ENCODE results near the gene ZIC3. TPM values are rescaled to one million over a fixed set of nuclear protein-coding genes. Genes with fewer than 3 reads are reported as not detected.

Gene ZIC3
- total RNA-seq, 1 experiment from 2014 or later: not detected

DNA sequence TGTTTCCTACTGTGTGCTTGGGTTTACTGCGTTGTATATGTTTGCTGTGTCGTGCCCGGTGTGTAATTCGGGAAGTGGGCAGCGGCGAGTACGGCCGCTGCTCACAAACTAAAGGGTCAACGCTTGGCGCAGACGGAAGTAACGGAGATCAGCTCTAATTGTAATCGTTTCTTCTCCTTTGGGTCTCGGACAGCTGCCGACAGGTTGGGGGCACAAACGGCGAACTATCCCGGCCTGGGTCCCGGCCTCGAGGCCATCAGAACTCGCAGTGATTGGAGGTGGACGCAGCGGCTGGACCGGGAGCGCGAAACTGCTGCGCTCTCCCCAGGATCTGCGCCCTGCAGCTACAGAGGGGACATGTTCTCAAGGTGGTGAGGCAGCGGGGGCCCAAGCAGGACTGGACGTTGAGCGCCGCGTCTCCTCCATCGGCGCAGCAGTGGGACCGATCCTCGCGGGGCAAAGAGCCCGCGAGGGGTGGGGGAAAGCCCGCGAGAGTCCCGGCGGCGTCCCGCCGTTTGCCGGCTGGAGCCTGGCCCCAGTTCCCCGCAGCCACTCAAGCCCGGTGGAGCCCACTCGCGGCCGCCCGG, 516 bp upstream of the ZIC3 start (continued):
- TF ChIP-seq, protein P1, sequence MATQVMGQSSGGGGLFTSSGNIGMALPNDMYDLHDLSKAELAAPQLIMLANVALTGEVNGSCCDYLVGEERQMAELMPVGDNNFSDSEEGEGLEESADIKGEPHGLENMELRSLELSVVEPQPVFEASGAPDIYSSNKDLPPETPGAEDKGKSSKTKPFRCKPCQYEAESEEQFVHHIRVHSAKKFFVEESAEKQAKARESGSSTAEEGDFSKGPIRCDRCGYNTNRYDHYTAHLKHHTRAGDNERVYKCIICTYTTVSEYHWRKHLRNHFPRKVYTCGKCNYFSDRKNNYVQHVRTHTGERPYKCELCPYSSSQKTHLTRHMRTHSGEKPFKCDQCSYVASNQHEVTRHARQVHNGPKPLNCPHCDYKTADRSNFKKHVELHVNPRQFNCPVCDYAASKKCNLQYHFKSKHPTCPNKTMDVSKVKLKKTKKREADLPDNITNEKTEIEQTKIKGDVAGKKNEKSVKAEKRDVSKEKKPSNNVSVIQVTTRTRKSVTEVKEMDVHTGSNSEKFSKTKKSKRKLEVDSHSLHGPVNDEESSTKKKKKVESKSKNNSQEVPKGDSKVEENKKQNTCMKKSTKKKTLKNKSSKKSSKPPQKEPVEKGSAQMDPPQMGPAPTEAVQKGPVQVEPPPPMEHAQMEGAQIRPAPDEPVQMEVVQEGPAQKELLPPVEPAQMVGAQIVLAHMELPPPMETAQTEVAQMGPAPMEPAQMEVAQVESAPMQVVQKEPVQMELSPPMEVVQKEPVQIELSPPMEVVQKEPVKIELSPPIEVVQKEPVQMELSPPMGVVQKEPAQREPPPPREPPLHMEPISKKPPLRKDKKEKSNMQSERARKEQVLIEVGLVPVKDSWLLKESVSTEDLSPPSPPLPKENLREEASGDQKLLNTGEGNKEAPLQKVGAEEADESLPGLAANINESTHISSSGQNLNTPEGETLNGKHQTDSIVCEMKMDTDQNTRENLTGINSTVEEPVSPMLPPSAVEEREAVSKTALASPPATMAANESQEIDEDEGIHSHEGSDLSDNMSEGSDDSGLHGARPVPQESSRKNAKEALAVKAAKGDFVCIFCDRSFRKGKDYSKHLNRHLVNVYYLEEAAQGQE (IDR thresholded peaks at IDR 0.05; ENCODE audit: low read depth): no peak
- TF ChIP-seq CEBPB (IDR thresholded peaks at IDR 0.05; ENCODE audit: low read depth) (no peak), RAD21 (IDR thresholded peaks at IDR 0.05; ENCODE audit: low read depth) (no peak), EZH2 (IDR thresholded peaks at IDR 0.05) (no peak)

DNA sequence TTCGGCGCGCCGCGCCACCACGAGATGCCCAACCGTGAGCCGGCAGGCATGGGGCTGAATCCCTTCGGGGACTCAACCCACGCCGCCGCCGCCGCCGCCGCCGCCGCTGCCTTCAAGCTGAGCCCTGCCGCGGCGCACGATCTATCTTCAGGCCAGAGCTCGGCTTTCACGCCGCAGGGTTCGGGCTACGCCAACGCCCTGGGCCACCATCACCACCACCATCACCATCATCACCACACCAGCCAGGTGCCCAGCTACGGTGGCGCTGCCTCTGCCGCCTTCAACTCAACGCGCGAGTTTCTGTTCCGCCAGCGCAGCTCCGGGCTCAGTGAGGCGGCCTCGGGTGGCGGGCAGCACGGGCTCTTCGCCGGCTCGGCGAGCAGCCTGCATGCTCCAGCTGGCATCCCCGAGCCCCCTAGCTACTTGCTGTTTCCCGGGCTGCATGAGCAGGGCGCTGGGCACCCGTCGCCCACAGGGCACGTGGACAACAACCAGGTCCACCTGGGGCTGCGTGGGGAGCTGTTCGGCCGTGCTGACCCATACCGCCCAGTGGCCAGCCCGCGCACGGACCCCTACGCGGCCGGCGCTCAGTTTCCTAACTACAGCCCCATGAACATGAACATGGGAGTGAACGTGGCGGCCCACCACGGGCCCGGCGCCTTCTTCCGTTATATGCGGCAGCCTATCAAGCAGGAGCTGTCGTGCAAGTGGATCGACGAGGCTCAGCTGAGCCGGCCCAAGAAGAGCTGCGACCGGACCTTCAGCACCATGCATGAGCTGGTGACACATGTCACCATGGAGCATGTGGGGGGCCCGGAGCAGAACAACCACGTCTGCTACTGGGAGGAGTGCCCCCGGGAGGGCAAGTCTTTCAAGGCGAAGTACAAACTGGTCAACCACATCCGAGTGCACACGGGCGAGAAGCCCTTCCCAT, 1.1 kb downstream of the ZIC3 start:
- Histone ChIP-seq H3K27ac (ENCODE audit: low read depth, low read length) (no peak overlapping the region), H2AFZ (ENCODE audit: low read depth, low read length, poor library complexity, severe bottlenecking) (no peak overlapping the region), H3K27me3 (ENCODE audit: insufficient read depth, low read length) (no peaks in the 10 kb centered on the region), H3K4me1 (ENCODE audit: control insufficient read depth in 1 of 2, insufficient read depth in 2 of 2, low read length in 2 of 2) (no peaks in the 10 kb centered on the region), H3K36me3 (ENCODE audit: control insufficient read depth in 1 of 2, insufficient read depth in 2 of 2, low read length in 2 of 2) (no peaks in the 10 kb centered on the region), H3K9ac (ENCODE audit: low read length) (no peak overlapping the region), H3K9me3 (ENCODE audit: control insufficient read depth in 1 of 2, insufficient read depth in 1 of 2, low read depth in 1 of 2, low read length in 2 of 2) (no peaks in the 10 kb centered on the region), H3K79me2 (ENCODE audit: insufficient read depth, low read length) (no peaks in the 10 kb centered on the region), H3K4me3 (replicated peaks in 1 of 2; ENCODE audit: low read depth in 1 of 2, low read length in 2 of 2) (no peak overlapping the region), H3K4me2 (ENCODE audit: low read length) (no peak overlapping the region), H3K9me2 (ENCODE audit: insufficient read depth) (no peaks in the 10 kb centered on the region), H4K20me1 (ENCODE audit: insufficient read depth) (no peaks in the 10 kb centered on the region)
- ChIA-PET POLR2A (no interaction called here), CTCF (no interaction called here), RAD21 (ENCODE audit: low non-redundant PET in 1 of 2, low total read pairs in 2 of 2, uncharacterized antibody in 2 of 2, unreplicated experiment in 2 of 2) (no interaction called here)
- no peak for TF ChIP-seq JUND (IDR thresholded peaks at IDR 0.05)
- TF ChIP-seq ZNF274 (IDR thresholded peaks at IDR 0.05; ENCODE audit: low read depth, low read length): no peak
- no peak for TF ChIP-seq EZH2phosphoT487 (IDR thresholded peaks at IDR 0.05; ENCODE audit: borderline replicate concordance)
- no peak for TF ChIP-seq EZH2 (IDR thresholded peaks at IDR 0.05)
- TF ChIP-seq SP1 (IDR thresholded peaks at IDR 0.05; ENCODE audit: low read depth): no peak
- TF ChIP-seq ZFX (IDR thresholded peaks at IDR 0.05): no peak
- no peak for ATAC-seq
- DNase-seq (ENCODE audit: low read depth, low spot score): no peak
- BruUV-seq (replicated peaks): no TSS peak
- intact Hi-C loops (cut with micrococcal nuclease): no loop called here

Data from HCT116 (cell line).